GM12878 (cell line): ENCODE data around the gene NFKB2. TPM values are rescaled to one million over a fixed set of nuclear protein-coding genes. Genes with fewer than 3 reads are reported as not detected.

Experiments
- BCLAF1 ChIP-seq: fragments of 450-650 bp; IDR thresholded peaks from 2 replicates; pipeline ENCODE4 v1.6.1; 2017; ENCODE audit warnings: antibody characterized with exemption, mild to moderate bottlenecking, moderate library complexity
- CEBPB ChIP-seq, 2 experiments: fragments of 150-350 bp in 1 of 2; IDR thresholded peaks; 2 replicates each; pipeline ENCODE4 v1.6.1; 2012 to 2014; ENCODE audit warnings: low read depth in 2 of 2, low read length in 2 of 2, borderline replicate concordance in 1 of 2, inconsistent platforms in 1 of 2
- ELK1 ChIP-seq: IDR thresholded peaks from 2 replicates; pipeline ENCODE4 v1.6.1; 2012; ENCODE audit warnings: low read depth, low read length, improper control_type of control experiment
- EP300 ChIP-seq, 2 experiments: fragments of 150-350 bp in 1 of 2; IDR thresholded peaks; 2 replicates each; pipeline ENCODE4 v1.6.1; 2011 to 2012; ENCODE audit warnings: low read depth in 2 of 2, low read length in 2 of 2, borderline replicate concordance in 1 of 2, improper control_type of control experiment in 1 of 2, inconsistent platforms in 1 of 2; ENCODE audit not compliant: control insufficient read depth in 1 of 2
- EZH2 ChIP-seq: IDR thresholded peaks from 2 replicates; pipeline ENCODE4 v1.6.1; 2012; ENCODE audit warnings: low read depth, mild to moderate bottlenecking, control low read depth, inconsistent platforms, low read length, borderline replicate concordance; ENCODE audit not compliant: control insufficient read depth
- GATAD2B ChIP-seq: fragments of 450-650 bp; conservative IDR thresholded peaks from 2 replicates; pipeline ENCODE4 v1.6.1; 2017; ENCODE audit warnings: low read depth, mild to moderate bottlenecking, moderate library complexity
- HDGF ChIP-seq: fragments of 450-650 bp; IDR thresholded peaks from 2 replicates; pipeline ENCODE4 v1.6.1; 2016; ENCODE audit warnings: antibody characterized with exemption
- NFYB ChIP-seq: IDR thresholded peaks from 2 replicates; pipeline ENCODE4 v1.6.1; 2011; ENCODE audit warnings: low read depth, mild to moderate bottlenecking, low read length, improper control_type of control experiment, moderate library complexity; ENCODE audit not compliant: insufficient read depth
- NRF1 ChIP-seq: conservative IDR thresholded peaks from 2 replicates; pipeline ENCODE4 v1.6.1; 2011; ENCODE audit warnings: mild to moderate bottlenecking, low read depth, low read length, improper control_type of control experiment
- PKNOX1 ChIP-seq: fragments of 450-650 bp; IDR thresholded peaks from 2 replicates; pipeline ENCODE4 v1.6.1; 2016; ENCODE audit warnings: mild to moderate bottlenecking
- STAT3 ChIP-seq: IDR thresholded peaks from 2 replicates; pipeline ENCODE4 v1.6.1; 2011; ENCODE audit warnings: low read depth, low read length, improper control_type of control experiment
- TCF3 ChIP-seq: IDR thresholded peaks from 2 replicates; pipeline ENCODE4 v1.6.1; 2012; ENCODE audit warnings: low read depth, mild to moderate bottlenecking, low read length, borderline replicate concordance; ENCODE audit not compliant: insufficient read depth
- YY1 ChIP-seq: IDR thresholded peaks from 2 replicates; pipeline ENCODE4 v1.6.1; 2011; ENCODE audit warnings: low read depth, mild to moderate bottlenecking, low read length
- ZBTB4 ChIP-seq: fragments of 450-650 bp; formaldehyde crosslinking; IDR thresholded peaks from 2 replicates; pipeline ENCODE4 v1.4.0; 2022; ENCODE audit warnings: mild to moderate bottlenecking, moderate library complexity
- polyA plus RNA-seq, 11 experiments: library from polyadenylated mRNA; depleted of rRNA in 4 of 11; unstranded in 6 of 11; stranded (reverse) in 5 of 11; fragments of >200 nt; fragmentation: Nextera tagmentation in 4 of 11; fragmentation: Illumina TruSeq in 1 of 11; extraction: Ambion mirVana in 4 of 11; extraction: Trizol in 1 of 11; gene quantifications; 1 replicate in 1 of 11; 2 replicates in 10 of 11; pipeline versions ENCODE4 v1.2.1 to v1.2.3, GENCODE V29; 2011 to 2016; ENCODE audit warnings: inconsistent platforms in 2 of 11, missing spikeins in 2 of 11, low read depth in 1 of 11
- total RNA-seq, 4 experiments: library from RNA; depleted of rRNA in 3 of 4; stranded (reverse); fragments of >200 nt in 3 of 4; fragmentation: Illumina TruSeq in 1 of 4; extraction: Trizol in 1 of 4; gene quantifications; 2 replicates each; pipeline versions ENCODE4 v1.2.1 to v1.2.3, GENCODE V29; 2013 to 2021
- TF ChIP-seq, protein P1 (sequence below): IDR thresholded peaks from 2 replicates; pipeline ENCODE4 v1.6.1; 2012; ENCODE audit warnings: low read depth, low read length, improper control_type of control experiment
- TF ChIP-seq, protein P2 (sequence below): fragments of 450-650 bp; IDR thresholded peaks from 2 replicates; pipeline ENCODE4 v1.6.1; 2017; ENCODE audit warnings: mild to moderate bottlenecking

Gene NFKB2
- total and polyA plus RNA-seq, 10 of the 15 experiments (the other 5 are each of a cell fraction or from before 2014, with no cell fraction given) = 0.56 to 144 (median 49.4) TPM

- peak; percentile 100 for TF ChIP-seq YY1
- TF ChIP-seq, protein P1, sequence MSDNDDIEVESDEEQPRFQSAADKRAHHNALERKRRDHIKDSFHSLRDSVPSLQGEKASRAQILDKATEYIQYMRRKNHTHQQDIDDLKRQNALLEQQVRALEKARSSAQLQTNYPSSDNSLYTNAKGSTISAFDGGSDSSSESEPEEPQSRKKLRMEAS = no peak
- TF ChIP-seq PKNOX1 = 0 out of 2 replicates have a peak, but pooled peaks have one; percentile 14
- TF ChIP-seq STAT3 = no peak
- TF ChIP-seq ELK1 = no peak
- no peak for TF ChIP-seq BCLAF1
- TF ChIP-seq NFYB = no peak
- TF ChIP-seq EP300 (IDR thresholded peaks at IDR 0.05; ENCODE audit: borderline replicate concordance in 1 of 2, control insufficient read depth in 1 of 2, low read depth in 2 of 2, low read length in 2 of 2) = no peak; a peak in 1 of 4 replicates
- no peak for TF ChIP-seq ZBTB4 (CRISPR knock-in tag)
- TF ChIP-seq CEBPB (IDR thresholded peaks at IDR 0.05; ENCODE audit: borderline replicate concordance in 1 of 2, low read depth in 2 of 2, low read length in 2 of 2) = no peak
- TF ChIP-seq NRF1 = no peak
- no peak; the same call in 1 of the 2 replicates for TF ChIP-seq HDGF
- TF ChIP-seq, protein P2, sequence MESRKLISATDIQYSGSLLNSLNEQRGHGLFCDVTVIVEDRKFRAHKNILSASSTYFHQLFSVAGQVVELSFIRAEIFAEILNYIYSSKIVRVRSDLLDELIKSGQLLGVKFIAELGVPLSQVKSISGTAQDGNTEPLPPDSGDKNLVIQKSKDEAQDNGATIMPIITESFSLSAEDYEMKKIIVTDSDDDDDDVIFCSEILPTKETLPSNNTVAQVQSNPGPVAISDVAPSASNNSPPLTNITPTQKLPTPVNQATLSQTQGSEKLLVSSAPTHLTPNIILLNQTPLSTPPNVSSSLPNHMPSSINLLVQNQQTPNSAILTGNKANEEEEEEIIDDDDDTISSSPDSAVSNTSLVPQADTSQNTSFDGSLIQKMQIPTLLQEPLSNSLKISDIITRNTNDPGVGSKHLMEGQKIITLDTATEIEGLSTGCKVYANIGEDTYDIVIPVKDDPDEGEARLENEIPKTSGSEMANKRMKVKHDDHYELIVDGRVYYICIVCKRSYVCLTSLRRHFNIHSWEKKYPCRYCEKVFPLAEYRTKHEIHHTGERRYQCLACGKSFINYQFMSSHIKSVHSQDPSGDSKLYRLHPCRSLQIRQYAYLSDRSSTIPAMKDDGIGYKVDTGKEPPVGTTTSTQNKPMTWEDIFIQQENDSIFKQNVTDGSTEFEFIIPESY = no peak
- TF ChIP-seq TCF3 = no peak
- TF ChIP-seq GATAD2B = peak; percentile 66; the same call in 1 of the 2 replicates
- TF ChIP-seq EZH2 = no peak
Measured at GRCh38 chr10:102432162-102432950, 36.9 kb downstream of the NFKB2 start, which contains the start of gene CUEDC2 (continued).
